Measurements from ENCODE around the gene SEC63.

- TF ChIP-seq CTCF (conservative IDR thresholded peaks at IDR 0.05) (no peak), EZH2 (IDR thresholded peaks at IDR 0.05; ENCODE audit: low read depth) (no peak)
Observed at GRCh38 chr6:107817784-107818183, 140.2 kb downstream of the SEC63 start.

All from PC-9 (cell line).